Endodermal cell (in vitro differentiated cells): Measurements from ENCODE around the gene POP4. TPM values are rescaled to one million over a fixed set of nuclear protein-coding genes. Genes with fewer than 3 reads are reported as not detected.

ENCODE experiments used
- DNase-seq: peaks from one replicate; pipeline ENCODE4 v3.0.0-alpha.2; 2017
- H3K27ac ChIP-seq: 2 replicates; pipeline ENCODE4 v1.5.1; 2013; ENCODE audit warnings: mild to moderate bottlenecking, low read depth, low read length, moderate library complexity
- H3K27me3 ChIP-seq: 2 replicates; pipeline ENCODE4 v1.6.1; 2013; ENCODE audit warnings: mild to moderate bottlenecking, low read length, moderate library complexity; ENCODE audit not compliant: insufficient read depth, control insufficient read depth, poor library complexity, severe bottlenecking
- H3K36me3 ChIP-seq: 2 replicates; pipeline ENCODE4 v1.7.0; 2013; ENCODE audit warnings: mild to moderate bottlenecking, low read length, moderate library complexity; ENCODE audit not compliant: control insufficient read depth, insufficient read depth
- H3K4me1 ChIP-seq: one replicate; pipeline ENCODE4 v1.7.0; 2013; ENCODE audit warnings: low read length; ENCODE audit not compliant: control insufficient read depth, insufficient read depth
- H3K4me3 ChIP-seq: 2 replicates; pipeline ENCODE4 v1.5.1; 2013; ENCODE audit warnings: mild to moderate bottlenecking, low read length, moderate library complexity
- H3K9ac ChIP-seq: 2 replicates; pipeline ENCODE4 v1.6.1; 2013; ENCODE audit warnings: mild to moderate bottlenecking, low read length, moderate library complexity; ENCODE audit not compliant: poor library complexity, severe bottlenecking; ENCODE audit errors: extremely low read depth
- H3K9me3 ChIP-seq: 2 replicates; pipeline ENCODE4 v1.6.1; 2013; ENCODE audit warnings: mild to moderate bottlenecking, low read length, moderate library complexity; ENCODE audit not compliant: control insufficient read depth
- H3K27ac Mint-ChIP-seq: 2 replicates; pipeline ENCODE4 v1.8.0; 2020; ENCODE audit warnings: mixed read lengths
- H3K27me3 Mint-ChIP-seq: 2 replicates; pipeline ENCODE4 v1.8.0; 2021; ENCODE audit warnings: mild to moderate bottlenecking, mixed read lengths; ENCODE audit not compliant: insufficient read depth
- H3K36me3 Mint-ChIP-seq: 2 replicates; pipeline ENCODE4 v1.8.0; 2020; ENCODE audit warnings: low read depth, mixed read lengths
- H3K4me1 Mint-ChIP-seq: 2 replicates; pipeline ENCODE4 v1.8.0; 2020; ENCODE audit warnings: mixed read lengths
- H3K4me3 Mint-ChIP-seq: 2 replicates; pipeline ENCODE4 v1.8.0; 2020; ENCODE audit warnings: mild to moderate bottlenecking, moderate library complexity, mixed read lengths
- H3K9me3 Mint-ChIP-seq: 2 replicates; pipeline ENCODE4 v1.8.0; 2020; ENCODE audit warnings: mild to moderate bottlenecking, mixed read lengths
- WGBS, 2 experiments: methylation state at CpG; one replicate each; pipeline versions ENCODE4 v1.1.5 to v1.1.7; 2013; ENCODE audit warnings: missing lambda C conversion rate in 2 of 2, mixed read lengths in 1 of 2; ENCODE audit not compliant: insufficient coverage in 1 of 2, insufficient read length in 1 of 2; 5-methylcytosine and 5-hydroxymethylcytosine counted together
- total RNA-seq, 2 donors: library from RNA; stranded (reverse); fragmentation: NEBNext Ultra II Directional in 1 of 2; extraction: Animal tissue kit (Norgen Biotek cat#: 25700) in 1 of 2; gene quantifications; 2 replicates in 1 of 2; 3 replicates in 1 of 2; pipeline ENCODE4 v1.2.1, GENCODE V29; 2021
- TF ChIP-seq, protein P1 (sequence below): fragments of 200-600 bp; sonication (generic); conservative IDR thresholded peaks from 2 replicates; pipeline ENCODE4 v1.5.0; 2021; ENCODE audit warnings: antibody characterized with exemption, mild to moderate bottlenecking

POP4 gene
- total RNA-seq, 2 donors from 2014 or later: 58.2 to 59.7 TPM

DNA sequence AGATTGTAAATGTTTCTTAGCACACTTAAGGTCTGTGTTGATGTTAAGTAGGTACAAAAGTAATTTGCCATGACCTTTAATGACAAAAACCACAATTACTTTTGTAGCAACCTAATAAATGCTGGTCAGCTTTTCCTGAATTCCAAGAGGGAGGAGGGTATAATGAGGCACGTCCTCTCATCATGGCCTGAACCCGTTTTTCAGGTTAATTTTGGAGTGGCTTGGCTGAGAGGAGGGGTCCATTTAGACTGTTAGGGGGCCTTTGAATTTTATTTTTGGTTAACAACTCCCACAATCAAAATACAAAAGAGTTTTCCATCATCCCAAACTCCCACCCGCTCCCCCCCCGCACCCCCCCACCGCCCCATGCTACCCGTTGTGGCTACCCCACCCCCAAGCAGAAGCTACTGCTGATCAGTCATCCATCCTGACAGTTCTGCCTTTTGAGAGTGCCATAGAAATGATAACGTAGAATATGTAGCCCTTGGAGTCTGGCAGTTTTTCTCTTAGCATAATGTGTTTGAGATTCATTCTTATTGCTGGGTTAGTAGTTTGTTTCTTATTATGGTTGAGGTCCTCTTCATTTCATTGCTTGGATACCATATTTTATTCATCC is 44.8 kb downstream of the POP4 start:
- H3K27me3 Mint-ChIP-seq: no peaks in the 10 kb centered on the region
- peaks cover under 1% of the 10 kb centered on the region for H3K4me1 Mint-ChIP-seq
- H3K27me3 ChIP-seq: no peaks in the 10 kb centered on the region
- H3K9me3 Mint-ChIP-seq: no peaks in the 10 kb centered on the region
- WGBS, 2 experiments: 76% methylated on average over 4 of the region's 7 CpGs; no CpG with 5 or more reads in 1 of the 2 experiments
- DNase-seq: no peak
- H3K9me3 ChIP-seq: no peaks in the 10 kb centered on the region
- no peak overlapping the region for H3K4me3 ChIP-seq
- H3K4me3 Mint-ChIP-seq: no peak overlapping the region
- TF ChIP-seq, protein P1, sequence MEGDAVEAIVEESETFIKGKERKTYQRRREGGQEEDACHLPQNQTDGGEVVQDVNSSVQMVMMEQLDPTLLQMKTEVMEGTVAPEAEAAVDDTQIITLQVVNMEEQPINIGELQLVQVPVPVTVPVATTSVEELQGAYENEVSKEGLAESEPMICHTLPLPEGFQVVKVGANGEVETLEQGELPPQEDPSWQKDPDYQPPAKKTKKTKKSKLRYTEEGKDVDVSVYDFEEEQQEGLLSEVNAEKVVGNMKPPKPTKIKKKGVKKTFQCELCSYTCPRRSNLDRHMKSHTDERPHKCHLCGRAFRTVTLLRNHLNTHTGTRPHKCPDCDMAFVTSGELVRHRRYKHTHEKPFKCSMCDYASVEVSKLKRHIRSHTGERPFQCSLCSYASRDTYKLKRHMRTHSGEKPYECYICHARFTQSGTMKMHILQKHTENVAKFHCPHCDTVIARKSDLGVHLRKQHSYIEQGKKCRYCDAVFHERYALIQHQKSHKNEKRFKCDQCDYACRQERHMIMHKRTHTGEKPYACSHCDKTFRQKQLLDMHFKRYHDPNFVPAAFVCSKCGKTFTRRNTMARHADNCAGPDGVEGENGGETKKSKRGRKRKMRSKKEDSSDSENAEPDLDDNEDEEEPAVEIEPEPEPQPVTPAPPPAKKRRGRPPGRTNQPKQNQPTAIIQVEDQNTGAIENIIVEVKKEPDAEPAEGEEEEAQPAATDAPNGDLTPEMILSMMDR: no peak
- no peak overlapping the region for H3K27ac ChIP-seq
- no peaks in the 10 kb centered on the region for H3K4me1 ChIP-seq
- no peak overlapping the region for H3K9ac ChIP-seq
- H3K27ac Mint-ChIP-seq: no peak overlapping the region
- H3K36me3 Mint-ChIP-seq: no peaks in the 10 kb centered on the region
- H3K36me3 ChIP-seq: no peaks in the 10 kb centered on the region

DNA sequence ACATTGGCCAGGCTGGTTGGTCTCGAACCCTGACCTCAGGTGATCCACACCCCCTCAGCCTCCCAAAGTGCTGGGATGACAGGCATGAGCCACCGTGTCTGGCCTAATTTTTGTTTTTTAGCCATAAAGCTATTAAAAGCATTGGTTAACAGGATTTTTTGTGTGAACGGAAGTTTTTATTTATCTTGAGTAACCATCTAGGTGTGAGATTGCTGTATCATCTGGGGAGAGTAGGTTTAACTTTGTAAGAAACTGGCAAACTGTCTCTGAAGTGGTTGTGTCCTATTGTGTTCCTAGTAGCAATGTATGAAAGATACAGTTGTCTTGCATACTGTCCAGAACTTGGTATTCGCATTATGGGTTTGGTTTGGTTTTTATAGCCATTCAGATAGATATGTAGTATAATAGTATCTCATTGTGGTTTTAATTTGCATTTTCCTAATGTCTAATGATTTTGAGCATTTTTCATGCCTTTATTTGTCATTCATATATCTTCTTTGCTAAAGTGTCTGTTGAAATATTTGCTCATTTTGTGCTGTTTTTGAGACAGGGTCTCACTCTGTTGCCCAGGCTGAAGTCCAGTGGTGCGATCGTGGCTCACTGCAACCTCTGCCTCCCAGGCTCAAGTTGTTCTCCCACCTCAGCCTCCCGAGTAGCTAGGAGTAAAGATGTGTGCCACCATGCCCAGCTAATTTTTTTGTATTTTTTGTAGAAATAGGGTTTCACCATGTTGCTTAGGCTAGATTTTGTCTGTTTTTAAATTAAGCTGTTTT is 45.7 kb downstream of the POP4 start:
- no peaks in the 10 kb centered on the region for H3K4me1 Mint-ChIP-seq
- H3K9me3 ChIP-seq: no peaks in the 10 kb centered on the region
- H3K27ac Mint-ChIP-seq: no peak overlapping the region
- H3K27me3 Mint-ChIP-seq: no peaks in the 10 kb centered on the region
- 87 to 95% methylated on average over 7 of the region's 7 CpGs for WGBS, 2 experiments
- no peak overlapping the region for H3K27ac ChIP-seq
- H3K4me3 Mint-ChIP-seq: no peak overlapping the region
- H3K36me3 Mint-ChIP-seq: no peaks in the 10 kb centered on the region
- H3K4me3 ChIP-seq: no peak overlapping the region
- H3K9me3 Mint-ChIP-seq: no peaks in the 10 kb centered on the region
- no peak for DNase-seq
- TF ChIP-seq, protein P1: no peak
- no peak overlapping the region for H3K9ac ChIP-seq
- no peaks in the 10 kb centered on the region for H3K4me1 ChIP-seq
- H3K36me3 ChIP-seq: no peaks in the 10 kb centered on the region
- H3K27me3 ChIP-seq: no peaks in the 10 kb centered on the region

DNA sequence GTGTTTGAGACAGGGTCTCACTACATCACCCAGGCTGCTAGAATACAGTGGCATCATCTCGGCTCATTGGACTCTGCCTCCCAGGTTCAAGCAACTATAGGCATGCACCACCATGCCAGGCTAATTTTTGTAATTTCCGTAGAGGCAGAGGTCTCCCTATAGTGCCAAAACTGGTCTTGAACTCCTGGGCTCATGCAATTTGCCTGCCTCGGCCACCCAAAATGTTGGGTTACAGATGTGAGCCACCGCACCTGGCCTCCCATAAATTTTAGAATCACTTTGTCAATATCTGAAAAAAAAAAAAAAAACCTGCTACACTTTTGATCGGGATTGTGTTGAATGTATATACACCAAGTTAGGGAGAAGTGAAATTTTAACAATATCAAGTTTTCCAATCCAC is 47.3 kb downstream of the POP4 start:
- Histone ChIP-seq H3K27ac (no peak overlapping the region), H3K4me3 (no peak overlapping the region), H3K4me1 (no peaks in the 10 kb centered on the region), H3K36me3 (no peaks in the 10 kb centered on the region), H3K9me3 (no peaks in the 10 kb centered on the region), H3K27me3 (no peaks in the 10 kb centered on the region), H3K9ac (no peak overlapping the region)
- Mint-ChIP-seq H3K4me3 (no peak overlapping the region), H3K4me1 (no peaks in the 10 kb centered on the region), H3K27me3 (no peaks in the 10 kb centered on the region), H3K27ac (no peak overlapping the region), H3K36me3 (no peaks in the 10 kb centered on the region), H3K9me3 (no peaks in the 10 kb centered on the region)
- 78 to 95% methylated on average over 3 to 4 of the region's 5 CpGs for WGBS, 2 experiments
- DNase-seq: no peak
- TF ChIP-seq, protein P1: no peak
